DMS 273 (cell line): ENCODE data around the gene CD69.
A peak's percentile ranks its signal among the peaks of the same experiment; 100 is the strongest.
"Not testable (repeated sequence)": the region's sequence is repeated elsewhere in the genome, so short reads cannot be mapped to it uniquely, and the experiment has no call there.

Source experiments
- DNase-seq: peaks from one replicate; lab custom pipeline; 2025; ENCODE audit not compliant: unreplicated experiment; lab: John Stamatoyannopoulos, UW

The CD69 gene

GRCh38 chr12:9724023-9724422, 36.7 kb downstream of the CD69 start:
- DNase-seq, result no peak

- DNase-seq, result no peak
Observed at GRCh38 chr12:9721394-9722092, 39.2 kb downstream of the CD69 start.

GRCh38 chr12:9719790-9720189, 40.9 kb downstream of the CD69 start:
- DNase-seq, result no peak

GRCh38 chr12:9718968-9719367, 41.7 kb downstream of the CD69 start:
- DNase-seq, result no peak

GRCh38 chr12:9717070-9717925, 43.4 kb downstream of the CD69 start:
- no peak for DNase-seq

GRCh38 chr12:9713032-9713558, 47.6 kb downstream of the CD69 start:
- not testable (repeated sequence) for DNase-seq

- no peak for DNase-seq
Observed at GRCh38 chr12:9711664-9712063, 49.0 kb downstream of the CD69 start.

GRCh38 chr12:9710584-9711375, 49.9 kb downstream of the CD69 start:
- DNase-seq, result no peak

GRCh38 chr12:9708853-9709252, 51.8 kb downstream of the CD69 start:
- no peak for DNase-seq

- DNase-seq, result peak; percentile 55
Observed at GRCh38 chr12:9707864-9708808, 52.6 kb downstream of the CD69 start.

- DNase-seq, result no peak
Observed at GRCh38 chr12:9707356-9707755, 53.3 kb downstream of the CD69 start.

- DNase-seq, result no peak
Observed at GRCh38 chr12:9706086-9706685, 54.5 kb downstream of the CD69 start.

- not testable (repeated sequence) for DNase-seq
Observed at GRCh38 chr12:9704561-9704960, 56.1 kb downstream of the CD69 start.
